Fibroblast of peridontal ligament (primary cell): ENCODE data around the gene TLR7.

Experiments
- DNase-seq: peaks from one replicate; pipeline ENCODE4 v3.0.0-alpha.2; 2010; ENCODE audit errors: extremely low read depth

The TLR7 gene

DNA sequence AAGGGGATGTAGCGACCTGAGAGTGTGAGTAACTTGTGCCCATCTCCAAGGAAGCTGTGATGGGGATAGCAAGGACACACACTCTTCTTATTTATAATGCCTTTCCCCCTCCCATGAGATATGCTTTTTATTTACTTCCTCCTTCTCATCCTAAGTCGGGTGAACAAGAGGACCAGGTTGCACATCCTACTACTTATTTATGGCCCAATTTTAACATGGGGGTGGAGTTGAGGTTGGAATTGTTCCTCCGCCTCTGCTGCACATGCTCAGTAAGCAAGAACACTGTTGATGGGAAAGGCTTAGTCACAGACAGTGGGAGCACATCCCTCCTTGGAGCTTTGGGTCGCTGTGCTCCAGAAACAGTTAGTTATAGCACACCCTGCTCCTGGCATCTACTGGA lies 24.3 kb downstream of the TLR7 start:
- DNase-seq, result no peak

- no peak for DNase-seq
These were observed 25.1 kb downstream of the TLR7 start for GRCh38 chrX:12891915-12892506.

DNA sequence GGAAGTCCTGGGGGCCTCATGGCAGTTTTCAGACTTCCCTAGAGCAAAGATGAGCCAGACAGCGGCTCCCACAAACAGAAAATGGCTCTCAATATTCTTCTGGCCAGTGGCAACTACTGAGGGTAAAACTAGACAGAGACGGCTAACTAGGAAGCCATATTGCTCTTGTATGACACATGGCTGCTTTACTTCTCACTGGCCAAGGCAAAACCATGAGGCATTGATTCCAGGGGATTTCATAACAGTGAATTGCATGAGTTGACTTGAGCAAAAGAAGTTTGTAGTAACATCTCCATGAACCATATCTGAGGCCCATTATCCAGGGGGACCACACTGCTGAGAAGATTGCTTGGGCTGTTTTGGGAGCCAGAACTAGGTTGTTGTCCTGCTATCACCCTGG lies 25.8 kb downstream of the TLR7 start:
- peak; percentile 17 for DNase-seq

GRCh38 chrX:12894074-12895030 lies 27.5 kb downstream of the TLR7 start:
- peak; percentile 20 for DNase-seq

DNA sequence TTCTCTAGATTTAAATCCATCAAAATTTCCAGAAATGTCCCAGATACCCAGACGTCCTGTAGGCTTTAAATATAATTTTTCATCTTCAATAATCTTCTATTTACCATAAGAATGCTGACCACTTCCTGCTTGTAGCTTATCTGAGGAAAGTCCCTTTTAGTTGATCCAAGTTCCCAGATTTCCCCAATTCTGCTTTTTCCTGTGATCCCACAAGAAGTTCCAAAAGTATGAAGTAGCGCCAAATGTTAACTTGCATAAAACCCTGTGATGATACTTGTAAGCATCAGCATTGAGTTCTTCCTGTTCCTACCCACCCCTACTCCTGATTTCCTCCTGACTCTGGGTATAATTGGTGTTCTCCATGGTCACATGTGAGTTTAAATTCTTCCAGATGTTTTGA lies 29.0 kb downstream of the TLR7 start:
- DNase-seq, result no peak

- DNase-seq, result no peak
These were observed 30.1 kb downstream of the TLR7 start for GRCh38 chrX:12896935-12897334.

- no peak for DNase-seq
These were observed 31.2 kb downstream of the TLR7 start for GRCh38 chrX:12898073-12898472.

DNA sequence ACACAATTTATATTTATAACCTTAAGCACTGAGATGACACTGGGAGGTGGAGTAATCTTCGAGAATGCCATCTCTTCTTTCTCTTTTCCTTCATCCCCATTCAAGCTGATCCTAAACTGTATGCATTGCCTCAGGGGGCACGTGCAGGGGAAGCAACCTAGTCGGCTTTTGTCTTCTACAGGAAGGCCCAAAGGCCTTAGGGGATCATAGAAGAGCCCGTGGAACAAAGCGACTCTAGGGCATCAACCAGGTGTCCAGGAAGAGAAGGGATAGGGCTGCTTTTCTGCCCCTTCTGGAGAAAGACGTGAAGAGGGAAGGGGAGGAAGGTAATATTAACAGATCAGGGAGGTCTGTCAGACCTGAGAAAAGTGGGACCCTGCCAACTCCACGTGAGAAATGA lies 32.6 kb downstream of the TLR7 start:
- no peak for DNase-seq

GRCh38 chrX:12901486-12901885 lies 34.6 kb downstream of the TLR7 start:
- peak; percentile 57 for DNase-seq

GRCh38 chrX:12903646-12904045 lies 36.8 kb downstream of the TLR7 start:
- DNase-seq, result peak; percentile 49

- no peak for DNase-seq
These were observed 39.3 kb downstream of the TLR7 start, which contains the start of gene TLR8 for GRCh38 chrX:12906046-12906761. TSS of gene TLR8 (plus strand) at chrX:12906620. CDS start at chrX:12906707, 87 bp downstream.

- DNase-seq, result no peak
These were observed 43.7 kb downstream of the TLR7 start for GRCh38 chrX:12910423-12911121.

DNA sequence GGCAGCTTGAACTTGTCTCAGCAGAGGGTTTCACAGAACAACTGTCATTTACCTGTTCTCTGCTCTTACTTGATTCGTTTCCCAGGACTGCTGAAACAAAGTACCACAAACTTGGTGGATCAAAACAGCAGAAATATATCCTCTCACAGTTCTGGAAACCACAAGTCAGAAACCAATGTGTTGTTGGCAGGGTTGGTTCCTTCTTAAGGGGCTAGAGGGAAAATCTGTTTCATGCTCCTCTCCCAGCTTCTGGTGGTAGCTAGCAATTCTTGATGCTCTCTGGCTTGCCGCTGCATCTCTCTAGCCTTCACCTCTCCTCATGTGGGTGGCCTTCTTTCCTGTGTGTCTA lies 44.2 kb downstream of the TLR7 start:
- no peak for DNase-seq

DNA sequence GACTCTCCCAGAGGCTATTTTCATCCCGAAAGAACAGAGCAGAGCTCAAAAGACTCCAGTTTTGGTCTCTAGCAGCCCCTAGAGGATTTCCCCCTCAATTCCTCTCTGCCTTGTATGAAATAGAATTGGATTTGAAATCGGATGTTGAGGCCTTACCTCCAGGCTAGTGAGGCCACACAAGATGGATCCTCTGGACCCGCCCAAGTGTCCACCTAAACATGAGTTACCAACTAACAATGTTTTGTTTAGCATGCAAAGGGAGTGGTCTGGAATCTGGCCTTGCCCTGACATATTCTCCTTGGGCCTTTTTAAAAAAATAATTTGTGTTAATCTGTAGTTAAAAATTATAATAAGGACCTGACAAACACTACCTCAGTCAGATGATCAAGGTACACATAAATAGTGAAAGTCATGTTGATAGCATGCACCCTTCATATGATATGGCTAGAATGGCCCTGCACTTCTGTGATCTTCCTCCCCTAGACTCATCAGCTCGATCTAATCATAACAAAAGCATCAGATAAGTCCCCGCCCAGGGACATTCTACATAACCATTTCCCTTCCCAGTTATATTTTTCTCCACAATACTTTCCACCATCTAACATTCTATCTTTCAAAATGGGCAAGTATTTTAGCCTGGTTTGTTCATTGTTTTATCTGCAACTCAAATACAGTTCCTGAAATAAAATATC lies 46.1 kb downstream of the TLR7 start:
- DNase-seq, result no peak

DNA sequence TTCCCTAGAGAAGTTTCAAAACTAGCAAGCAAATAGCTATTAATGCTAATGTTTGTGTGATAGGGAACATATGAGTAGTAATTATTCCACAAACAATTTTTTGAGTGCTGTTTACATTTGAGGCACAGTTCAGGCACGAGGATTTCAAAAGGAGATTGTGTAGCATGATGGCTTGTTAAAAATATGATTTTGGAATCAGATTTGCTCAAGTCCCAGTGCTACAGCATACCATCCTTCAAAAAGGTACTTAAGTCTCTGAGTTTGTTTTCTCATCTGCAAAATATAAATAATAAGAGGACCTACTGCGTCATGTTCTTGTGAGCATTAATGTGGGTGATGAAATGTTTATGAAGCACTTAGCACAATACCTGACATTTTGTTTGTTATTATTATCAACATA lies 50.9 kb downstream of the TLR7 start:
- DNase-seq, result no peak

DNA sequence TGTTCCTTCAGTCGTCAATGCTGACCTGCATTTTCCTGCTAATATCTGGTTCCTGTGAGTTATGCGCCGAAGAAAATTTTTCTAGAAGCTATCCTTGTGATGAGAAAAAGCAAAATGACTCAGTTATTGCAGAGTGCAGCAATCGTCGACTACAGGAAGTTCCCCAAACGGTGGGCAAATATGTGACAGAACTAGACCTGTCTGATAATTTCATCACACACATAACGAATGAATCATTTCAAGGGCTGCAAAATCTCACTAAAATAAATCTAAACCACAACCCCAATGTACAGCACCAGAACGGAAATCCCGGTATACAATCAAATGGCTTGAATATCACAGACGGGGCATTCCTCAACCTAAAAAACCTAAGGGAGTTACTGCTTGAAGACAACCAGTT lies 52.2 kb downstream of the TLR7 start:
- no peak for DNase-seq

- DNase-seq, result no peak
These were observed 52.7 kb downstream of the TLR7 start for GRCh38 chrX:12919620-12920019.

DNA sequence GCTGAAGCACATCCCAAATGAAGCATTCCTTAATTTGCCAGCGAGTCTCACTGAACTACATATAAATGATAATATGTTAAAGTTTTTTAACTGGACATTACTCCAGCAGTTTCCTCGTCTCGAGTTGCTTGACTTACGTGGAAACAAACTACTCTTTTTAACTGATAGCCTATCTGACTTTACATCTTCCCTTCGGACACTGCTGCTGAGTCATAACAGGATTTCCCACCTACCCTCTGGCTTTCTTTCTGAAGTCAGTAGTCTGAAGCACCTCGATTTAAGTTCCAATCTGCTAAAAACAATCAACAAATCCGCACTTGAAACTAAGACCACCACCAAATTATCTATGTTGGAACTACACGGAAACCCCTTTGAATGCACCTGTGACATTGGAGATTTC lies 54.1 kb downstream of the TLR7 start:
- DNase-seq, result no peak

- DNase-seq, result peak; percentile 31
These were observed 55.2 kb downstream of the TLR7 start for GRCh38 chrX:12921886-12922598.

- no peak for DNase-seq
These were observed 55.7 kb downstream of the TLR7 start for GRCh38 chrX:12922599-12922919.

GRCh38 chrX:12929701-12930100 lies 62.8 kb downstream of the TLR7 start:
- DNase-seq, result peak; percentile 38
